ENCODE results near the gene TMPRSS13. TPM values are rescaled to one million over a fixed set of nuclear protein-coding genes. Genes with fewer than 3 reads are reported as not detected.

TMPRSS13 gene
- total and polyA plus RNA-seq, 2 experiments from 2014 or later, result 1.3 to 1.9 TPM

GRCh38 chr11:117887431-117888138 lies 41.6 kb downstream of the TMPRSS13 start:
- H3K4me3 ChIP-seq, result no peak overlapping the region
- H3K9me2 ChIP-seq (replicated peaks; ENCODE audit: insufficient read depth), result no peaks in the 10 kb centered on the region
- H3K36me3 ChIP-seq (replicated peaks; ENCODE audit: insufficient read depth, low read depth), result no peaks in the 10 kb centered on the region
- no peaks in the 10 kb centered on the region for H3K79me2 ChIP-seq
- peaks cover 15% of the 10 kb centered on the region for H3K4me1 ChIP-seq (ENCODE audit: insufficient read depth)
- H2AFZ ChIP-seq, result no peak overlapping the region
- H3K9me3 ChIP-seq (ENCODE audit: low read depth), result no peaks in the 10 kb centered on the region
- no peaks in the 10 kb centered on the region for H3K27me3 ChIP-seq
- WGBS (ENCODE audit: low lambda C conversion rate, missing lambda C conversion rate), result 31% methylated on average over 9 of the region's 9 CpGs
- DNase-seq (ENCODE audit: low spot score), result no peak
- H3K27ac ChIP-seq, result no peak overlapping the region
- H3K4me2 ChIP-seq, result no peak overlapping the region
- H4K20me1 ChIP-seq (ENCODE audit: insufficient read depth, poor library complexity, severe bottlenecking), result no peaks in the 10 kb centered on the region
- TF ChIP-seq EZH2 (IDR thresholded peaks at IDR 0.05; ENCODE audit: borderline replicate concordance) (no peak), EZH2phosphoT487 (IDR thresholded peaks at IDR 0.05; ENCODE audit: low read depth, severe bottlenecking, unreplicated experiment) (no peak), CTCF (IDR thresholded peaks at IDR 0.05; ENCODE audit: poor library complexity) (no peak)

- H3K4me2 ChIP-seq, result peak overlapping the region; percentile 30
- H3K27me3 ChIP-seq, result peaks cover 9% of the 10 kb centered on the region
- H4K20me1 ChIP-seq (ENCODE audit: insufficient read depth, poor library complexity, severe bottlenecking), result no peaks in the 10 kb centered on the region
- H3K36me3 ChIP-seq (replicated peaks; ENCODE audit: insufficient read depth, low read depth), result no peaks in the 10 kb centered on the region
- no peak overlapping the region for H3K4me3 ChIP-seq
- H3K27ac ChIP-seq, result peak overlapping the region; percentile 89
- TF ChIP-seq EZH2phosphoT487 (IDR thresholded peaks at IDR 0.05; ENCODE audit: low read depth, severe bottlenecking, unreplicated experiment) (no peak), EZH2 (IDR thresholded peaks at IDR 0.05; ENCODE audit: borderline replicate concordance) (no peak), CTCF (IDR thresholded peaks at IDR 0.05; ENCODE audit: poor library complexity) (no peak)
- H3K4me1 ChIP-seq (ENCODE audit: insufficient read depth), result peaks cover 19% of the 10 kb centered on the region
- H2AFZ ChIP-seq, result no peak overlapping the region
- DNase-seq (ENCODE audit: low spot score), result peak; percentile 81
- no peaks in the 10 kb centered on the region for H3K79me2 ChIP-seq
- H3K9me2 ChIP-seq (replicated peaks; ENCODE audit: insufficient read depth), result no peaks in the 10 kb centered on the region
- no peaks in the 10 kb centered on the region for H3K9me3 ChIP-seq (ENCODE audit: low read depth)
- 33% methylated on average over 11 of the region's 11 CpGs for WGBS (ENCODE audit: low lambda C conversion rate, missing lambda C conversion rate)
Measured at GRCh38 chr11:117885777-117886176, 43.4 kb downstream of the TMPRSS13 start.

- H3K4me3 ChIP-seq, result no peak overlapping the region
- 67% methylated on average over 7 of the region's 7 CpGs for WGBS (ENCODE audit: low lambda C conversion rate, missing lambda C conversion rate)
- H3K4me1 ChIP-seq (ENCODE audit: insufficient read depth), result peaks cover 19% of the 10 kb centered on the region
- TF ChIP-seq EZH2 (IDR thresholded peaks at IDR 0.05; ENCODE audit: borderline replicate concordance), result no peak
- no peak for TF ChIP-seq EZH2phosphoT487 (IDR thresholded peaks at IDR 0.05; ENCODE audit: low read depth, severe bottlenecking, unreplicated experiment)
- TF ChIP-seq CTCF (IDR thresholded peaks at IDR 0.05; ENCODE audit: poor library complexity), result no peak
- H2AFZ ChIP-seq, result no peak overlapping the region
- peak overlapping the region; percentile 30 for H3K4me2 ChIP-seq
- H3K9me2 ChIP-seq (replicated peaks; ENCODE audit: insufficient read depth), result no peaks in the 10 kb centered on the region
- H3K9me3 ChIP-seq (ENCODE audit: low read depth), result no peaks in the 10 kb centered on the region
- H4K20me1 ChIP-seq (ENCODE audit: insufficient read depth, poor library complexity, severe bottlenecking), result no peaks in the 10 kb centered on the region
- peak overlapping the region; percentile 89 for H3K27ac ChIP-seq
- no peaks in the 10 kb centered on the region for H3K79me2 ChIP-seq
- no peaks in the 10 kb centered on the region for H3K36me3 ChIP-seq (replicated peaks; ENCODE audit: insufficient read depth, low read depth)
- peak; percentile 69 for DNase-seq (ENCODE audit: low spot score)
- H3K27me3 ChIP-seq, result peaks cover 15% of the 10 kb centered on the region
Measured at GRCh38 chr11:117884994-117885393, 44.2 kb downstream of the TMPRSS13 start.

All from hepatocyte (in vitro differentiated cells).